ENCODE data around the gene RASA3.

RASA3 gene

DNA sequence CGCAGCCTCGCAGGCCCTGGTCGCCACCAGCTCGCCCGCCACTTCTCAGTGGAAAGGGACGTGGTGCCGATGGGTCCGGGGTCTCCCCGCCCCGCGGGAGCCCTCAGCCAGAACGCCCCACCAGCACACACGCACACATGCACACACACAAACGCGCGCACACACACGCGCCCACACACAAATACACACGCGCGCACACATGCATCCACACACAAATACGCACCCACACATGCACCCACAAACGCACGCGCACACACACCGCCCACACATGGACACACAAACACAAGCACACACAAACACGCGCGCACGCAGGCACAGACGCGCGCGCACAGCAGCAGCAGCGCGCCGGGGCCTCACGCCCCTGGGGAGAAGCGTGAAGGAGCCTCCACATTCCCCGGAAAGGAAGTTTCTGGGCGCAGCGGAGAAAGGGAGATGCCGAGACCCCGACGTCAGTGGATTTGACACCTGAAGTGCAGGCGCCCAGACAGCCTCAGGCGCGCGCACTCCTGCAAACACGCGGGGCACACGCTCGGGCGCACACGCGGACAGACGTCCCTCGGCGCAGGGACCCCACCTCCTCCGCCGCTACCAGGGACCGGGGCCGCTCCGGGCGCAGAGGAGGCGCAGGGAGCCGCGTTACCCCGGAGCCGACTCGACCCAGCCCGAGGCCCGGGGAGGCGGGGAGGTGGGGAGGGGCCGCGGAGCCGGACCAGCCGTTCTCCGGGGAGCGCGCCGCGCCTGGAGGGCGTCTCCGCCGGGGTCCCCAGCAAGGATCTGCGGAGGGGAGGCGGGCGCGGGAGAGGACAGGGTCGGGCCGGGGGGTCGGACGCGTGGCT, 622 bp downstream of the RASA3 start:
- no peak for TF ChIP-seq EZH2 (optimal IDR thresholded peaks at IDR 0.05; ENCODE audit: low read depth, low read length)
- TF ChIP-seq, protein P1, sequence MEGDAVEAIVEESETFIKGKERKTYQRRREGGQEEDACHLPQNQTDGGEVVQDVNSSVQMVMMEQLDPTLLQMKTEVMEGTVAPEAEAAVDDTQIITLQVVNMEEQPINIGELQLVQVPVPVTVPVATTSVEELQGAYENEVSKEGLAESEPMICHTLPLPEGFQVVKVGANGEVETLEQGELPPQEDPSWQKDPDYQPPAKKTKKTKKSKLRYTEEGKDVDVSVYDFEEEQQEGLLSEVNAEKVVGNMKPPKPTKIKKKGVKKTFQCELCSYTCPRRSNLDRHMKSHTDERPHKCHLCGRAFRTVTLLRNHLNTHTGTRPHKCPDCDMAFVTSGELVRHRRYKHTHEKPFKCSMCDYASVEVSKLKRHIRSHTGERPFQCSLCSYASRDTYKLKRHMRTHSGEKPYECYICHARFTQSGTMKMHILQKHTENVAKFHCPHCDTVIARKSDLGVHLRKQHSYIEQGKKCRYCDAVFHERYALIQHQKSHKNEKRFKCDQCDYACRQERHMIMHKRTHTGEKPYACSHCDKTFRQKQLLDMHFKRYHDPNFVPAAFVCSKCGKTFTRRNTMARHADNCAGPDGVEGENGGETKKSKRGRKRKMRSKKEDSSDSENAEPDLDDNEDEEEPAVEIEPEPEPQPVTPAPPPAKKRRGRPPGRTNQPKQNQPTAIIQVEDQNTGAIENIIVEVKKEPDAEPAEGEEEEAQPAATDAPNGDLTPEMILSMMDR (IDR thresholded peaks at IDR 0.05; ENCODE audit: low read length) = no peak
- TF ChIP-seq EZH2phosphoT487 (IDR thresholded peaks at IDR 0.05; ENCODE audit: low read length) = no peak
- Histone ChIP-seq H3K36me3 (replicated peaks; ENCODE audit: insufficient read depth, low read length) (no peaks in the 10 kb centered on the region), H3F3A (ENCODE audit: insufficient read depth, low read length) (peaks cover 12% of the 10 kb centered on the region; the same call in 1 of the 2 replicates), H3K4me3 (ENCODE audit: low read length) (peak overlapping the region; percentile 91), H2AFZ (ENCODE audit: low read length) (peak overlapping the region; percentile 8; the same call in 1 of the 2 replicates), H3K4me1 (ENCODE audit: low read length) (peaks cover 15% of the 10 kb centered on the region; the same call in 1 of the 2 replicates), H4K20me1 (ENCODE audit: insufficient read depth, low read length) (peaks cover 7% of the 10 kb centered on the region; the same call in 1 of the 2 replicates), H3K9ac (ENCODE audit: low read length) (peak overlapping the region; percentile 92), H3K27me3 (replicated peaks; ENCODE audit: insufficient read depth, low read length) (no peaks in the 10 kb centered on the region), H3K9me3 (replicated peaks; ENCODE audit: insufficient read depth, low read length) (no peaks in the 10 kb centered on the region), H3K27ac (ENCODE audit: low read length) (peak overlapping the region; percentile 70), H3K4me2 (ENCODE audit: low read depth, low read length) (peak overlapping the region; percentile 91), H3K79me2 (ENCODE audit: low read length) (peaks cover 54% of the 10 kb centered on the region), H3K9me2 (replicated peaks; ENCODE audit: insufficient read depth, low read length) (no peaks in the 10 kb centered on the region)
- no peak for DNase-seq

DNA sequence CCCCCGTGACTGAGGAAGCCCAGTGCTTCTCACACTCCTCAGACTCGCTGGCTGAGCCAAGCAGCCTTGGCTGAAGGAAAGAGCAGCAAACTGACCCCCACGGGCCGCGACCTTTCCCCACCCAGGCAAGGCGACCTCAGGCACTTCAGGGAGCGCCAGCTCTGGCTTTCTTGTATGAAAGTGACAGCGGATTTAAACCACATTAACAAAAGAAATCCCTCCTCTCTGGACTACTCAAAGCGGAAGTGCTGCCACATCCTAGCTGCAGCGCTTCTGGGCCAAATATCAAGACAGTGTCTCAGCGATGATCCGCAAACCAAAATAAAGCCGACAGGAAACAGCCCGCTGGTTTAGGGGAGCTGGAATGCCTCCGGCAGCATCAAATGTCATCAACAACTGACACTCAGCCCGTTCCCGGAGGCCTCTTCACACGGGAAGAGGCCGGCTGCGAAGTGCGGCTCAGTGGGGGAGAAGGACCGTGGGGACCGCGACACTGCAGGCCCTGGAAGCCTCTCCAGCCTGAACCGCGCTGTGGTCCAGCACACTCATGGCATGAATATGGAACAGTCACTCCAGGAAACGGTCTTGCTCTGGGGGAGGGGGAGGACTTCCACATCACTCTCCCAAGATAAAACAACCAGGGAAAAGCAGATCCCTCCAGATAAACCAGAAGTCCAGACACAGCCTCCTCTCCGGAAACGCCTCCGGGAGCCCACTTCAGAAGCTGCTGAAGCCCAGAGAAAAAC, 1.4 kb downstream of the RASA3 start:
- H3K9ac ChIP-seq (ENCODE audit: low read length) = peak overlapping the region; percentile 92
- DNase-seq = peak; percentile 78
- peaks cover 15% of the 10 kb centered on the region; the same call in 1 of the 2 replicates for H3K4me1 ChIP-seq (ENCODE audit: low read length)
- no peaks in the 10 kb centered on the region for H3K9me3 ChIP-seq (replicated peaks; ENCODE audit: insufficient read depth, low read length)
- TF ChIP-seq EZH2phosphoT487 (IDR thresholded peaks at IDR 0.05; ENCODE audit: low read length) = no peak
- no peak for TF ChIP-seq EZH2 (optimal IDR thresholded peaks at IDR 0.05; ENCODE audit: low read depth, low read length)
- TF ChIP-seq, protein P1 (IDR thresholded peaks at IDR 0.05; ENCODE audit: low read length) = no peak
- H4K20me1 ChIP-seq (ENCODE audit: insufficient read depth, low read length) = peaks cover 7% of the 10 kb centered on the region; the same call in 1 of the 2 replicates
- H3K36me3 ChIP-seq (replicated peaks; ENCODE audit: insufficient read depth, low read length) = no peaks in the 10 kb centered on the region
- no peaks in the 10 kb centered on the region for H3K27me3 ChIP-seq (replicated peaks; ENCODE audit: insufficient read depth, low read length)
- H2AFZ ChIP-seq (ENCODE audit: low read length) = peak overlapping the region; percentile 33; the same call in 1 of the 2 replicates
- H3K79me2 ChIP-seq (ENCODE audit: low read length) = peaks cover 62% of the 10 kb centered on the region
- H3K9me2 ChIP-seq (replicated peaks; ENCODE audit: insufficient read depth, low read length) = no peaks in the 10 kb centered on the region
- peak overlapping the region; percentile 70 for H3K27ac ChIP-seq (ENCODE audit: low read length)
- peaks cover 12% of the 10 kb centered on the region; the same call in 1 of the 2 replicates for H3F3A ChIP-seq (ENCODE audit: insufficient read depth, low read length)
- peak overlapping the region; percentile 91 for H3K4me3 ChIP-seq (ENCODE audit: low read length)
- peak overlapping the region; percentile 91 for H3K4me2 ChIP-seq (ENCODE audit: low read depth, low read length)

DNA sequence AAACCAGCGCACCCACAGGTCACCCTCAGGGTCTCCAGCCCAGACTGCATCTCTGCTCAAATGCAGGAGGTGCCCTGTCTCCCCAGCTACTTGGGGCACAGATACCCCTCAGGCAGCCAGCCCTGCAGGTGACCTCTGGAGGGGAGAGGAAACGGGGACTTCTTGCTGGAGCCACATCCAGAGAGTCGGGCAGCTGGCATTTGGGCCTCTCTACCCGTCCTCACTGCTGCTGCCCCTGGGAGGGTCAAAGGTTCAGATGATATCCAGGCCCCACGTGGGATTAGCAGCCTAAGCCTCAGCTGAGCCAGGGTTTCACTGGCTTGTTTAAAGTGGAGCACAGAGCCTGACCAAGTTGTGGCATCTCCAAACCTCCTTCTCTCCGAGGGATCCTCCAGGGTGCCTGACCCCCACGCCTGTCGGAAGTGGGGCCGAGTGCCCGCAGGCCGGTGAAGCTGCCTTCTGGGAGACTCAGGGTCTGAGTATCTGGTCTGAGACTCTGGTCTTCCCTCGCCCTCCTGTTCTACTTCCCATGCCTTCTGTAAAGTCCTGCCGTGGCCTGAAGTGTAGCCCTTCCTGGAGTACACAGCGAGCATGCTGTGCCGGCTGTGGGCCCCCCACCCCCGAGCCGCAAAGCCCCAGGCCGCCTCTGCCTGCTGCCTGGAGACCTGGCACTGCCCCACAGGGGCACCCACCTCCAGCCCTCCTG, 2.1 kb downstream of the RASA3 start:
- H3K79me2 ChIP-seq (ENCODE audit: low read length) = peaks cover 68% of the 10 kb centered on the region

More for the DNA sequence above, 2.1 kb downstream of the RASA3 start:
- TF ChIP-seq, protein P1 (IDR thresholded peaks at IDR 0.05; ENCODE audit: low read length) = no peak
- TF ChIP-seq EZH2phosphoT487 (IDR thresholded peaks at IDR 0.05; ENCODE audit: low read length) = no peak
- TF ChIP-seq EZH2 (optimal IDR thresholded peaks at IDR 0.05; ENCODE audit: low read depth, low read length) = no peak
- H3K9me2 ChIP-seq (replicated peaks; ENCODE audit: insufficient read depth, low read length) = no peaks in the 10 kb centered on the region
- no peaks in the 10 kb centered on the region for H3K9me3 ChIP-seq (replicated peaks; ENCODE audit: insufficient read depth, low read length)
- H3K27ac ChIP-seq (ENCODE audit: low read length) = peak overlapping the region; percentile 70; the same call in 1 of the 2 replicates
- peak overlapping the region; percentile 91 for H3K4me2 ChIP-seq (ENCODE audit: low read depth, low read length)
- peaks cover 15% of the 10 kb centered on the region; the same call in 1 of the 2 replicates for H3K4me1 ChIP-seq (ENCODE audit: low read length)
- H3K9ac ChIP-seq (ENCODE audit: low read length) = peak overlapping the region; percentile 92
- H2AFZ ChIP-seq (ENCODE audit: low read length) = no peak overlapping the region
- DNase-seq = no peak
- H3K27me3 ChIP-seq (replicated peaks; ENCODE audit: insufficient read depth, low read length) = no peaks in the 10 kb centered on the region
- no peaks in the 10 kb centered on the region for H3K36me3 ChIP-seq (replicated peaks; ENCODE audit: insufficient read depth, low read length)
- H3F3A ChIP-seq (ENCODE audit: insufficient read depth, low read length) = peaks cover 12% of the 10 kb centered on the region; the same call in 1 of the 2 replicates
- H3K4me3 ChIP-seq (ENCODE audit: low read length) = peak overlapping the region; percentile 91
- peaks cover 7% of the 10 kb centered on the region; the same call in 1 of the 2 replicates for H4K20me1 ChIP-seq (ENCODE audit: insufficient read depth, low read length)

Data from MM.1S (cell line).